GM12801 (cell line): ENCODE measurements around the gene XIRP2.

Experiments used
- CTCF ChIP-seq: IDR thresholded peaks from one replicate; pipeline ENCODE4 v1.5.1; 2011; ENCODE audit warnings: control low read depth; ENCODE audit not compliant: insufficient read length; ENCODE audit errors: extremely low read depth

XIRP2 gene

GRCh38 chr2:167133614-167134013 is 245.3 kb downstream of the XIRP2 start:
- TF ChIP-seq CTCF: no peak

GRCh38 chr2:167134381-167135072 is 246.2 kb downstream of the XIRP2 start:
- TF ChIP-seq CTCF: no peak

- no peak for TF ChIP-seq CTCF
Observed at GRCh38 chr2:167135706-167136105, 247.4 kb downstream of the XIRP2 start.

- TF ChIP-seq CTCF: no peak
Observed at GRCh38 chr2:167136879-167137596, 248.8 kb downstream of the XIRP2 start.

GRCh38 chr2:167140330-167140729 is 252.1 kb downstream of the XIRP2 start:
- no peak for TF ChIP-seq CTCF

GRCh38 chr2:167140767-167141166 is 252.5 kb downstream of the XIRP2 start:
- TF ChIP-seq CTCF: no peak

GRCh38 chr2:167142554-167142953 is 254.3 kb downstream of the XIRP2 start:
- TF ChIP-seq CTCF: no peak
